GM23338 (cell line): Measurements from ENCODE around the gene NCLN. TPM values are rescaled to one million over a fixed set of nuclear protein-coding genes. Genes with fewer than 3 reads are reported as not detected.

Experiments
- ATAC-seq: fragments of 200-7000 bp; cut with Tn5 transposase; 3 replicates; pipeline ENCODE4 v1.9.1; 2020
- DNase-seq: peaks from one replicate; pipeline ENCODE4 v3.0.0-alpha.2; 2015; ENCODE audit warnings: low spot score
- H2AFZ ChIP-seq: fragments of 200-600 bp; sonication (generic); 2 replicates; pipeline ENCODE4 v1.8.0; 2016; ENCODE audit warnings: antibody characterized with exemption, mild to moderate bottlenecking, moderate library complexity
- H3F3A ChIP-seq: fragments of 200-600 bp; sonication (generic); replicated peaks from 2 replicates; pipeline ENCODE4 v1.8.0; 2017; ENCODE audit warnings: antibody characterized with exemption, mixed run types, low read depth
- H3K27ac ChIP-seq: fragments of 200-600 bp; sonication (generic); 2 replicates; pipeline ENCODE4 v1.6.1; 2016; ENCODE audit warnings: low read depth
- H3K27me3 ChIP-seq: fragments of 200-600 bp; sonication (generic); 2 replicates; pipeline ENCODE4 v1.8.0; 2016; ENCODE audit warnings: mild to moderate bottlenecking, mixed run types, moderate library complexity; ENCODE audit not compliant: insufficient read depth
- H3K36me3 ChIP-seq: fragments of 200-600 bp; sonication (generic); 2 replicates; pipeline ENCODE4 v1.8.0; 2016; ENCODE audit warnings: mild to moderate bottlenecking; ENCODE audit not compliant: insufficient read depth
- H3K4me1 ChIP-seq: fragments of 200-600 bp; sonication (generic); 2 replicates; pipeline ENCODE4 v1.8.0; 2016; ENCODE audit warnings: mild to moderate bottlenecking, moderate library complexity; ENCODE audit not compliant: insufficient read depth
- H3K4me2 ChIP-seq: fragments of 200-600 bp; sonication (generic); 2 replicates; pipeline ENCODE4 v1.7.1; 2017; ENCODE audit warnings: mixed run types
- H3K4me3 ChIP-seq: fragments of 200-600 bp; sonication (generic); 2 replicates; pipeline ENCODE4 v1.6.1; 2016; ENCODE audit warnings: mixed run types
- H3K79me2 ChIP-seq: fragments of 200-600 bp; sonication (generic); replicated peaks from 2 replicates; pipeline ENCODE4 v1.8.0; 2017; ENCODE audit warnings: mild to moderate bottlenecking; ENCODE audit not compliant: insufficient read depth
- H3K9me2 ChIP-seq: fragments of 200-600 bp; sonication (generic); 2 replicates; pipeline ENCODE4 v1.8.0; 2017; ENCODE audit not compliant: insufficient read depth
- H4K20me1 ChIP-seq: fragments of 200-600 bp; sonication (generic); replicated peaks from 2 replicates; pipeline ENCODE4 v1.8.0; 2017; ENCODE audit warnings: mild to moderate bottlenecking; ENCODE audit not compliant: insufficient read depth
- H3K27ac Mint-ChIP-seq: 2 replicates; pipeline ENCODE4 v1.8.0; 2020; ENCODE audit warnings: inconsistent platforms, mild to moderate bottlenecking, moderate library complexity, mixed read lengths
- H3K27me3 Mint-ChIP-seq: 3 replicates; pipeline ENCODE4 v1.8.0; 2022; ENCODE audit warnings: low read depth, mild to moderate bottlenecking, moderate library complexity, mixed read lengths, inconsistent platforms; ENCODE audit not compliant: insufficient read depth, poor library complexity
- H3K36me3 Mint-ChIP-seq: 3 replicates; pipeline ENCODE4 v1.8.0; 2021; ENCODE audit warnings: low read depth, mild to moderate bottlenecking, inconsistent platforms, moderate library complexity, mixed read lengths
- H3K4me1 Mint-ChIP-seq: 3 replicates; pipeline ENCODE4 v1.8.0; 2020; ENCODE audit warnings: mild to moderate bottlenecking, inconsistent platforms, mixed read lengths
- H3K4me3 Mint-ChIP-seq: 3 replicates; pipeline ENCODE4 v1.8.0; 2021; ENCODE audit warnings: moderate library complexity, mild to moderate bottlenecking, inconsistent platforms, mixed read lengths
- H3K9me3 Mint-ChIP-seq: 3 replicates; pipeline ENCODE4 v1.8.0; 2020; ENCODE audit warnings: moderate library complexity, mild to moderate bottlenecking, inconsistent platforms, mixed read lengths
- CREB1 ChIP-seq: fragments of 250-450 bp; sonication (Bioruptor Pico); IDR thresholded peaks from 2 replicates; pipeline ENCODE4 v1.5.0; 2020; ENCODE audit warnings: low read depth, mild to moderate bottlenecking, moderate library complexity
- EZH2 ChIP-seq: fragments of 200-600 bp; sonication (generic); IDR thresholded peaks from one replicate; pipeline ENCODE4 v1.8.0; 2017; ENCODE audit warnings: antibody characterized with exemption, mild to moderate bottlenecking, low read depth; ENCODE audit not compliant: unreplicated experiment
- NANOG ChIP-seq: IDR thresholded peaks from 2 replicates; pipeline ENCODE4 v1.6.1; 2016; ENCODE audit warnings: antibody characterized with exemption, borderline replicate concordance
- REST ChIP-seq: IDR thresholded peaks from one replicate; pipeline ENCODE4 v1.6.1; 2018; ENCODE audit warnings: antibody characterized with exemption; ENCODE audit not compliant: unreplicated experiment
- STAT1 ChIP-seq: IDR thresholded peaks from one replicate; pipeline ENCODE4 v1.6.1; 2016; ENCODE audit warnings: antibody characterized with exemption; ENCODE audit not compliant: unreplicated experiment
- ZNF462 ChIP-seq: fragments of 250-450 bp; sonication (Bioruptor Pico); IDR thresholded peaks from 2 replicates; pipeline ENCODE4 v1.5.0; 2020; ENCODE audit warnings: mild to moderate bottlenecking, moderate library complexity
- polyA plus RNA-seq: library from polyadenylated mRNA; unstranded; fragments of >200 nt; fragmentation: Nextera tagmentation; extraction: Ambion mirVana; gene quantifications from 2 replicates; pipeline ENCODE4 v1.2.1, GENCODE V29; 2016
- total RNA-seq: library from RNA; depleted of rRNA; stranded (reverse); fragments of >200 nt; shearing (Covaris generic); gene quantifications from 2 replicates; pipeline ENCODE4 v1.2.3, GENCODE V29; 2014

Gene NCLN
- total and polyA plus RNA-seq, 2 experiments from 2014 or later, result 85.6 to 125 TPM

GRCh38 chr19:3243819-3244700, 58.3 kb downstream of the NCLN start:
- H3K27me3 Mint-ChIP-seq, result peaks cover 4% of the 10 kb centered on the region
- Histone ChIP-seq H3K4me2 (no peak overlapping the region), H3K36me3 (no peaks in the 10 kb centered on the region), H3K79me2 (no peaks in the 10 kb centered on the region), H2AFZ (no peak overlapping the region), H3K27ac (no peak overlapping the region), H3K27me3 (no peaks in the 10 kb centered on the region), H3F3A (peaks cover 6% of the 10 kb centered on the region; the same call in 1 of the 2 replicates), H3K4me1 (no peaks in the 10 kb centered on the region; the same call in 1 of the 2 replicates), H4K20me1 (peaks cover 4% of the 10 kb centered on the region), H3K4me3 (no peak overlapping the region), H3K9me2 (no peaks in the 10 kb centered on the region)
- DNase-seq (peak; percentile 88), ATAC-seq (peak; percentile 73)
- H3K27ac Mint-ChIP-seq, result no peak overlapping the region
- no peaks in the 10 kb centered on the region for H3K9me3 Mint-ChIP-seq
- TF ChIP-seq REST, result peak; percentile 94
- TF ChIP-seq STAT1, result no peak
- no peaks in the 10 kb centered on the region for H3K4me1 Mint-ChIP-seq
- no peak overlapping the region for H3K4me3 Mint-ChIP-seq
- H3K36me3 Mint-ChIP-seq, result no peaks in the 10 kb centered on the region

- Histone ChIP-seq H3K27ac (no peak overlapping the region), H2AFZ (no peak overlapping the region), H3K4me2 (no peak overlapping the region), H3K9me2 (no peaks in the 10 kb centered on the region), H3K4me3 (no peak overlapping the region), H3K79me2 (no peaks in the 10 kb centered on the region), H4K20me1 (peaks cover 4% of the 10 kb centered on the region), H3K36me3 (no peaks in the 10 kb centered on the region), H3F3A (peaks cover 6% of the 10 kb centered on the region; the same call in 1 of the 2 replicates), H3K27me3 (no peaks in the 10 kb centered on the region), H3K4me1 (no peaks in the 10 kb centered on the region; the same call in 1 of the 2 replicates)
- H3K4me1 Mint-ChIP-seq, result peaks cover 2% of the 10 kb centered on the region; the same call in 1 of the 3 replicates
- no peak for DNase-seq
- no peaks in the 10 kb centered on the region; the same call in 2 of the 3 replicates for H3K9me3 Mint-ChIP-seq
- H3K4me3 Mint-ChIP-seq, result no peak overlapping the region
- H3K36me3 Mint-ChIP-seq, result no peaks in the 10 kb centered on the region
- ATAC-seq, result no peak
- no peak overlapping the region for H3K27ac Mint-ChIP-seq
- H3K27me3 Mint-ChIP-seq, result peaks cover 6% of the 10 kb centered on the region
- TF ChIP-seq EZH2 (no peak), REST (no peak), NANOG (no peak), CREB1 (CRISPR knock-in tag) (no peak), ZNF462 (CRISPR knock-in tag) (no peak)
These were observed 59.3 kb downstream of the NCLN start for GRCh38 chr19:3245050-3245449.
